ENCODE results near the gene CEP295NL. TPM values are rescaled to one million over a fixed set of nuclear protein-coding genes. Genes with fewer than 3 reads are reported as not detected.
A peak's percentile ranks its signal among the peaks of the same experiment; 100 is the strongest.

The CEP295NL gene
- total RNA-seq, 1 experiment from 2014 or later, result 0.87 TPM

DNA sequence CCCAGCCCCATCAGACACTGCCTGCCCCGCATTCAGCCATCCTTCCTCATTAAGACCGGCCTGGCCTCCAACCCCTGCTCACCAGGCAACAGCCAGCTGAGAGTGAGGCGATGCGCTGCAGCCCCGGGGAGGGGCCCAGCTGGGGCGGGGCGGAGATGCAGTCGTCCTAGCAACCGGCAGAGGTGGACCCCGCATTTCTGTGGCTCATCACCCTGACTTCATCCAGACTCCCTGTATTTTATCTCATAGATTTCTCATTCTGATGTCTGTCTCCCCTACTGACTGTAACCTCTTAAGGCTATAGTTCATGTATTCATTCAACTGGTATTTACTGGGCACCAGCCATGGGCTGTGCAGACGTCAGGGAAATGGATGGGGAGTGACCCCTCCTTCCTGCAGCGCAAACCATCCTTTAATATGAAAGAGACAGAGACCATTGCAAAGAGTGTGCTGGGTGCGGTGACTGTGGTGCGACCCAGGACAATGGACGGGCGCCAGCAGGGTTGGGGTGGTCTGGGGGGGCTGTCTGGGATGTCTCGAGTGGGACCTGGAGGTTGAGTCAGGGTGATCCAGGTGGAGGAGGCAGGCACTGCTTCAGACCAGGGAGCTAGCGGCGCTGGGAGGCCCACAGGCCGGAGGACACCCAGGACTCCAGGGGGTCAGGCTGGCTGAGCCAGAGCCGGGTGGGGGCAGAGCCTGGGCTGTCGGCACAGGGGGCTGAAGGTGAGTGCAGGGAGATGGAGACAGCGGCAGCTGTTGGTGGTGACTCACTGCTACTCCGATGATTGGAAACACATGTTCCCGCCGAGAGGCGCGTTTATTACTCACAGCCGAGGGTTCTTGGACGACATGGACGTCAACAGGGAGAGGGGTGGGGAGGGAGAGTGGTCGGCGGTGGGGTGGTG lies 32.7 kb upstream of the CEP295NL start:
- ATAC-seq (peak; percentile 44), DNase-seq (ENCODE audit: low read depth, low spot score) (no peak)
- intact Hi-C loops (cut with micrococcal nuclease; ENCODE audit: unreplicated experiment) (no loop called here), in situ Hi-C loops (cut with HindIII; ENCODE audit: low pct_unique_long_range_greater_than_20kb, low sequenced_read_pairs) (no loop called here)
- ChIA-PET CTCF (interaction anchor here (0.7 kb wide), 1 partner anchor 335 kb away, joined by 3 read pairs; no protein-coding TSS in a partner anchor), POLR2A (no interaction called here)
- TF ChIP-seq, protein P1, sequence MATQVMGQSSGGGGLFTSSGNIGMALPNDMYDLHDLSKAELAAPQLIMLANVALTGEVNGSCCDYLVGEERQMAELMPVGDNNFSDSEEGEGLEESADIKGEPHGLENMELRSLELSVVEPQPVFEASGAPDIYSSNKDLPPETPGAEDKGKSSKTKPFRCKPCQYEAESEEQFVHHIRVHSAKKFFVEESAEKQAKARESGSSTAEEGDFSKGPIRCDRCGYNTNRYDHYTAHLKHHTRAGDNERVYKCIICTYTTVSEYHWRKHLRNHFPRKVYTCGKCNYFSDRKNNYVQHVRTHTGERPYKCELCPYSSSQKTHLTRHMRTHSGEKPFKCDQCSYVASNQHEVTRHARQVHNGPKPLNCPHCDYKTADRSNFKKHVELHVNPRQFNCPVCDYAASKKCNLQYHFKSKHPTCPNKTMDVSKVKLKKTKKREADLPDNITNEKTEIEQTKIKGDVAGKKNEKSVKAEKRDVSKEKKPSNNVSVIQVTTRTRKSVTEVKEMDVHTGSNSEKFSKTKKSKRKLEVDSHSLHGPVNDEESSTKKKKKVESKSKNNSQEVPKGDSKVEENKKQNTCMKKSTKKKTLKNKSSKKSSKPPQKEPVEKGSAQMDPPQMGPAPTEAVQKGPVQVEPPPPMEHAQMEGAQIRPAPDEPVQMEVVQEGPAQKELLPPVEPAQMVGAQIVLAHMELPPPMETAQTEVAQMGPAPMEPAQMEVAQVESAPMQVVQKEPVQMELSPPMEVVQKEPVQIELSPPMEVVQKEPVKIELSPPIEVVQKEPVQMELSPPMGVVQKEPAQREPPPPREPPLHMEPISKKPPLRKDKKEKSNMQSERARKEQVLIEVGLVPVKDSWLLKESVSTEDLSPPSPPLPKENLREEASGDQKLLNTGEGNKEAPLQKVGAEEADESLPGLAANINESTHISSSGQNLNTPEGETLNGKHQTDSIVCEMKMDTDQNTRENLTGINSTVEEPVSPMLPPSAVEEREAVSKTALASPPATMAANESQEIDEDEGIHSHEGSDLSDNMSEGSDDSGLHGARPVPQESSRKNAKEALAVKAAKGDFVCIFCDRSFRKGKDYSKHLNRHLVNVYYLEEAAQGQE (IDR thresholded peaks at IDR 0.05; ENCODE audit: insufficient read depth in 1 of 2, low read depth in 2 of 2, low read length in 1 of 2), result no peak
- TF ChIP-seq POLR2AphosphoS5 (IDR thresholded peaks at IDR 0.05; ENCODE audit: low read depth, low read length) (no peak), TCF7L2 (IDR thresholded peaks at IDR 0.05; ENCODE audit: low read depth, low read length) (no peak), SIN3A (IDR thresholded peaks at IDR 0.05; ENCODE audit: borderline replicate concordance, insufficient read depth, low read depth, low read length) (no peak)
- TF ChIP-seq, protein P2, sequence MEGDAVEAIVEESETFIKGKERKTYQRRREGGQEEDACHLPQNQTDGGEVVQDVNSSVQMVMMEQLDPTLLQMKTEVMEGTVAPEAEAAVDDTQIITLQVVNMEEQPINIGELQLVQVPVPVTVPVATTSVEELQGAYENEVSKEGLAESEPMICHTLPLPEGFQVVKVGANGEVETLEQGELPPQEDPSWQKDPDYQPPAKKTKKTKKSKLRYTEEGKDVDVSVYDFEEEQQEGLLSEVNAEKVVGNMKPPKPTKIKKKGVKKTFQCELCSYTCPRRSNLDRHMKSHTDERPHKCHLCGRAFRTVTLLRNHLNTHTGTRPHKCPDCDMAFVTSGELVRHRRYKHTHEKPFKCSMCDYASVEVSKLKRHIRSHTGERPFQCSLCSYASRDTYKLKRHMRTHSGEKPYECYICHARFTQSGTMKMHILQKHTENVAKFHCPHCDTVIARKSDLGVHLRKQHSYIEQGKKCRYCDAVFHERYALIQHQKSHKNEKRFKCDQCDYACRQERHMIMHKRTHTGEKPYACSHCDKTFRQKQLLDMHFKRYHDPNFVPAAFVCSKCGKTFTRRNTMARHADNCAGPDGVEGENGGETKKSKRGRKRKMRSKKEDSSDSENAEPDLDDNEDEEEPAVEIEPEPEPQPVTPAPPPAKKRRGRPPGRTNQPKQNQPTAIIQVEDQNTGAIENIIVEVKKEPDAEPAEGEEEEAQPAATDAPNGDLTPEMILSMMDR (IDR thresholded peaks at IDR 0.05), result no peak
- Histone ChIP-seq H3K36me3 (ENCODE audit: control insufficient read depth, insufficient read depth, low read length) (no peaks in the 10 kb centered on the region), H3K4me1 (ENCODE audit: control insufficient read depth, insufficient read depth, low read length) (peaks cover 26% of the 10 kb centered on the region), H3K4me3 (ENCODE audit: low read depth in 2 of 2, low read length in 2 of 2) (no peak overlapping the region), H3K9me3 (ENCODE audit: control insufficient read depth, insufficient read depth, low read depth, low read length) (no peaks in the 10 kb centered on the region), H3K27ac (ENCODE audit: low read length) (no peak overlapping the region), H3K27me3 (ENCODE audit: control insufficient read depth, insufficient read depth, low read length) (no peaks in the 10 kb centered on the region)
- no TSS peak for BruUV-seq (replicated peaks)

DNA sequence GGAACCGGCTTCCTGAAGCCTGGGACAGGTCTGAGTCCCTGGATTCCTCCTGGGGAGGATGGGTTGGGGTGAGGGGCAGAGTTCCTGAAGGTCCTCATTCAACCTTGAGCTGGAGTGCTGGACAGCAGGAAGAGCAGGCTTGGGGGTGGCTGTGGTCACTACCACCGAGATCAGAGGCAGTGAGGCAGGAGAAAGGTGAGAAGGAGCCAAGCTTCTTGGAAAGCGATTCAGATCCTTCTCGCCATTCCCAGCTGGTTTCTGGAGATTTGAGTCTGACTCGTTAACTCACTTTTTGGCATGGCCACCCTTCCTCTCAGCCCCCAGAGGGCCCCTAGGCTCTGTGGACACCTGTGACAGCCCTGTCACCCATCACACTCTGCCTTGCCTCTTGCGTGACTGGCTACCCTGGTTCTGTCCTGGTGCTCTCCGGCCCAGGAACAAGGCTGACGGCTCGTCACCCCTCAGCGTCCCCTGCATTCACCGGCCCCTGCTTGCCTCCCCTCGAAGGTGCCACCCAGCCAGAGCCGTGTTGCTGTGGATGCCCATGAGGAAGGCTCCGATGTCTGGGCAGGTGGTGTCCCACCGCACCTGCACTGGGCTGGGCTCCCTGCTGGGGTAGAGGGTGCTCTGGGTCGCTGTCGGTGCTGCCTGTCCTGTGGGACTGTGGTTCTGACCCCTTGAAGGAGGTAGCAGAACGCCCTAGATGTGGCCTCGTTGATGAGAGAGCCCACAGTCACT lies 31.8 kb upstream of the CEP295NL start:
- H3K4me1 ChIP-seq (ENCODE audit: control insufficient read depth, insufficient read depth, low read length), result peaks cover 26% of the 10 kb centered on the region
- no peak for ATAC-seq
- H3K4me3 ChIP-seq (ENCODE audit: low read depth in 2 of 2, low read length in 2 of 2), result no peak overlapping the region
- no peak for DNase-seq (ENCODE audit: low read depth, low spot score)
- POLR2A ChIA-PET, result no interaction called here
- peak overlapping the region; percentile 40; the same call in 1 of the 2 replicates for H3K27ac ChIP-seq (ENCODE audit: low read length)
- TF ChIP-seq, protein P2 (IDR thresholded peaks at IDR 0.05), result no peak
- TF ChIP-seq POLR2AphosphoS5 (IDR thresholded peaks at IDR 0.05; ENCODE audit: low read depth, low read length) (no peak), TCF7L2 (IDR thresholded peaks at IDR 0.05; ENCODE audit: low read depth, low read length) (no peak), SIN3A (IDR thresholded peaks at IDR 0.05; ENCODE audit: borderline replicate concordance, insufficient read depth, low read depth, low read length) (no peak)
- TF ChIP-seq, protein P1 (IDR thresholded peaks at IDR 0.05; ENCODE audit: insufficient read depth in 1 of 2, low read depth in 2 of 2, low read length in 1 of 2), result no peak
- in situ Hi-C loops (cut with HindIII; ENCODE audit: low pct_unique_long_range_greater_than_20kb, low sequenced_read_pairs), result no loop called here
- no peaks in the 10 kb centered on the region for H3K36me3 ChIP-seq (ENCODE audit: control insufficient read depth, insufficient read depth, low read length)
- CTCF ChIA-PET, result interaction anchor here (0.7 to 0.8 kb wide), 2 partner anchors 82 to 334 kb away, joined by 3 read pairs; no protein-coding TSS in a partner anchor
- BruUV-seq (replicated peaks), result no TSS peak
- intact Hi-C loops (cut with micrococcal nuclease; ENCODE audit: unreplicated experiment), result no loop called here
- H3K27me3 ChIP-seq (ENCODE audit: control insufficient read depth, insufficient read depth, low read length), result no peaks in the 10 kb centered on the region
- no peaks in the 10 kb centered on the region for H3K9me3 ChIP-seq (ENCODE audit: control insufficient read depth, insufficient read depth, low read depth, low read length)

Measured in Panc1 (cell line).